Endometrium (tissue), 2 donors: ENCODE results near the gene ANKUB1.

Experiments
- FAIRE-seq: peaks from 2 replicates; lab custom pipeline; 2012; peaks lifted over from hg19 to GRCh38; lab: Jason Lieb, UNC
- donor health status: control.
- donor health status: control.

Gene ANKUB1

GRCh38 chr3:149753717-149754116, 38.6 kb downstream of the ANKUB1 start:
- no peak for FAIRE-seq

DNA sequence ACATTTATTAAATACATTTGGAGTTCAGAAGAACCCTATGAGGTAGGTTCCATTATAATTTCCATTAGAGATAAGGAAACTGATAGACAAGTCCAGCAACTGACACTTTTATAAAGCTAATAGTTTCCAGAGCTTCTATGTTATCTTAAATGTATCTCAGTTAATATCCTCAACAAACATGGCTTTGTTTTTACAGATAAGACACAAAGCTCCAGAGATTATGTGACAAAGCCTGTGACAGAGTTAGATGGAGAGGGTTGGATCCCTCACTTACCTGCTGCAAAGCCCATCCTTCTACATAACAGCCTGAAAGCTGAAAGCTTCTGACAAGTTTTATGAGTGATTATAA, 39.6 kb downstream of the ANKUB1 start:
- no peak for FAIRE-seq

DNA sequence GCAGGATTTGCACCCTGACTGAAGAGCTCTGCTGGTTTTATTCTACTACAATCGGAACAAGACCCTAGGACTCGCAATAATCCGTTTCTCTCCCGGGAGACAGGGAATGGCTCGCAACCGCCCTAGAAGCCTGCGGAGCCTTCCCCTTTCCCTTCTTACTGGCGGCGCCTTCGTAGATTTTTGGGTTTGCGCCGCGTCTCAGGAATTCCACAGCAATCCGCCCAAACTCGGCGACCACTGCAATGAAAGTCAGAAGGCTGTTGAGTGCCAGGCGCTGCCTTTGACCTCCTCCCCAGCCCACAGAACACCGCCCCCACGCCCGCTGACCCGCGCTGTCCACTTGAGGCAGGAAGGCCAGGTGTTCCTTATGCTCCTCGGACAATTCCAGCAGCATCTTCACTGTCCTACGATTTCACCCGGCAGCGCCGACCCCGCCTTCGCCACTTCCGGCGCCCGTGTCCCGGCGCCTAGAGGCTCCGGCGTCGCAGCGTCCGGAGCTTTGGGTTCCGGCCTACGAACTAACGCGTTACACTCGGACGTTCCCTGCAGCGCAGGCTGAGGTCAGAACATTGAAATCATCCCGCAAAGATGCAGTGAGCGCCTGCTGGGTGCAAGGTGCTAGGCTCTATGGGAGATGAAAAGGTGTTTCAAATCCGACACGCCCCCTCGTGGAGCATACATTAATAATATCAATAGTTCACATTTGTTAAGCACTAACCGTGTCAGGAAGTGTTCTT, 40.1 kb downstream of the ANKUB1 start, which contains the start of gene COMMD2:
TSS of gene COMMD2 (minus strand) at position 439 of the 737 bp plus-strand sequence. CDS start at position 394, 45 bp downstream.
- no peak for FAIRE-seq

DNA sequence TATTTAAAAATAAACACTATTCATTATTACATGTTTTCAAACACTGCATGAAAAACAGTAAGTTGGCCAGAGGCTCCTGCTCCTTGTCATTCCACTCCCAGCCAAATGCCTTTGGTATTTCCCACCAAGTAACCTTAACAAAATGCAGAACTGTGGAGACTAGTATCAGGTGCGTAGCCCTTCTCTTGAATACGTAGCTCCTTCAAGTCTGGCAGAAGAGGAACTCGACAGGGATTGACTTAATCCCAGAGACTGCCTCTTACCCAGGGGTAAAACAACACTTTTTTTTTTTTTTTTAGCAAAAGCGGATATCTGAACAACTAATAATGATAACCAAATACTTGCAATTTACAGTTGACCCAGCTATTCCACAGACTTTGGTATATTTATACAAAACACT, 40.8 kb downstream of the ANKUB1 start:
- FAIRE-seq: no peak

DNA sequence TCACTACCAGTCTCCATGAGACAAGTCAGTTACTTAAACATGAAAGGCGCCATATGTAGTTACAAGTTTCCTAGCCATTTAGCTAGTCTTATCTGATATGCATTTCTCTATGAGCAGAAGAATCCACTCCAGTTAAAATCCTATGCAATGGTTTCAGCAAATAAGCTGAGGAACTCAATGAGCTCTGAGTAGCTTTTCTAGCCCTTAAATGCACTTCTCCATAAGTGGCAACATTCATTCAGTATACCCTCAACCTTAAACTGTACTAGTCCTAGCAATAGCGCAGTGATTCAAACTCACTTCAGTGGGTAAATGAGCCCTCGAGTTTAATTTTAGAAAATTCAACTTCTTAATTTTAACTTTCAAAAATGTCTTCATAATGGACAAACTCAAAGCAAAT, 47.7 kb downstream of the ANKUB1 start:
- no peak for FAIRE-seq

DNA sequence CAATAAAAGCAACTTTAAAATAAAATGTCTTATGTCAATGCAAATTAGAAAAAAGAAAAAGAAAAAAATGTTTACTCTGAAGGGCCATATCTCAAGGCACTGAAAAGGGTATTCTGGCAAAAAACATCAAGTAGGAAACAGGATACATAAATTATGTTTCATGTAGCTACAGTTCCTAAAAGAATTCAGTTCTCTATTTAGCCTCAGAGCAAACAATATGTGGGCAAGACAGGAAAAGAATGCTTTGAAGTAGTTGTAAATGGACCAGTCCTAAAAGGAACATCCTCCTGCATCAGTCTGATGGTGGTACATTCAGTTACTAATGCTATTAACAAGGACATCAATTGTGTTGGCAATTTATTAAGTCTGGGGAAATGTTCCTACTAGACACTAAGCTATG, 48.2 kb downstream of the ANKUB1 start:
- no peak for FAIRE-seq

DNA sequence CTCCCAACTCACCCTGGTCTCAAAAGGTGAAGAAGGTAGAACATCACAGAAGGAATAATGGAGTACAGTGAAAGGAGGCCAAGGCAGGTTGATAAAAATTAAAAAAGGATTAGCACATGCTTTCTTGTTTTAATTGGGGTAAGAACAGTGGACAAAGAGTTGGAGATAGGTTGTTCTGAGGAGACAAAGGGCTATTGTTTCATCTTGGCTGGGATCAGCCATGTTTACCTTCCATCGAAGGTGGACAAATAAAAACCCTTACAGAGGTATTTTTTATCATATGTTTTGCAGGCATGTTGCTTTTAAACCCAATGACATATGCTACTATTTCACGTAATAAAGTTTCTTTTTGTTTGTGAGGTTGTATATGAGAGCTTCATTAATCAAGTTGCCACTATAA, 53.0 kb downstream of the ANKUB1 start:
- FAIRE-seq: no peak

GRCh38 chr3:149738876-149739275, 53.5 kb downstream of the ANKUB1 start:
- FAIRE-seq: no peak

DNA sequence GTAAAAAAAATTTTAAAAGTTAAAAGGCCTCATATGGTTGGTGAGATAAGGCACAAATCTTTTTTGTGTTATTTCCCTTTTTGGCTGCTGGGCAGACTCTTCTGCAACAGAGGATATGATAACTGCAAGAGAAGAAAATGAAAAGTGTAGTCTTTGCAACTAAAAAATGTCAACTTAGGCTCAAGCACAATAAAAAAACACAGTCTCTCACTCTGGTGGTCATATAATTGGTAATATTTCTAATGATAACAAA, 55.5 kb downstream of the ANKUB1 start:
- no peak for FAIRE-seq

- FAIRE-seq: no peak
Measured at GRCh38 chr3:149736175-149736952, 56.0 kb downstream of the ANKUB1 start.

- no peak for FAIRE-seq
Measured at GRCh38 chr3:149732234-149732633, 60.1 kb downstream of the ANKUB1 start.

DNA sequence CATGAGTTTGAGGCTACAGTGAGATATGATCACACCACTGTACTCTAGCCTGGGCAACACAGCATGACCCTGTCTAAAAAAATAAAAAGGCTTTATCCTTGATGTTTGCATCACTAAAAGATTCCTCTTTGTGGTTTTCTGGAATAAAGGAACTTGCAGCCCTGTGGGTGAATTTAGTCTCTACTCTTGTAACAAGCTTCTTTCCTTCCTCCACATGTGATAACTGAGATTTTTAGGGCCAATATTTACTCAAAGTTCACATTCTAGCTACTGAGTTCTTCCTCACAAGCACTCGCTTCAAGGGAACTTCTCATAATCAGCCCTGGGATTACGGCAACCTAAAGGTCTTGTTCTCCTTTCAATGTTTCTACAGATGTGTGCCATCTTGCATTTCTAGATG, 64.7 kb downstream of the ANKUB1 start:
- no peak for FAIRE-seq

DNA sequence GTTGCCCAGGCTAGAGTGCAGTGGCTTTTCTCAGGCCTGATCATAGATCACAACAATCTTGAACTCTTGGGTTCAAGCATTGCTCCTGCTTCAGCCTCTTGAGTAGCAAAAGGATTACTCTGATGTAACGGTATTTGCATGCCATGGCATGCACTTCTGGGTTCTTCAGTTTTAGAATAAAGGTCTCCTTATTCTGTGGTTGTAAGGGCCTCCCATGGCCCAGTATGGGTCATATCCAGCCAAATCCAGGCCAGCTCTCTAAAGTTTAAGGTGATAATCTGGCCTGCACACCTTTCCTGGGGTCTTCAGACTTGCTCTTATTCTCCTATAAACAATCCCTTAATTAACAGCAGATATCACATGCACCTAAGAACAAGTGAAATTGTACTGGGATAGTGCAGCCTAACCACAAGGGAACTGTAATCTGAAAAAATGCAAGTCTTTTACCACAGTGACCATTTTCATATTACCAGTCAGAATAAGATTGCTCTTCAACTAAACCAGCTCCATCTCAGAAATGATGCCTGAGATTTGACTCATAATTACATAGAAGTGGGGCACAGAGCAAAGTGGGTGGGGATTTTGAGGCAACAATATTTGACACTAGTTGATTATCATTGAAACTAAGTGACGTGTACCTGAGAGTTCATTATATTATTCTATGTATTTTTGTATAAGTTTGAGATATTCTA, 65.5 kb downstream of the ANKUB1 start:
- no peak for FAIRE-seq

- no peak for FAIRE-seq
Measured at GRCh38 chr3:149723781-149724180, 68.6 kb downstream of the ANKUB1 start.

DNA sequence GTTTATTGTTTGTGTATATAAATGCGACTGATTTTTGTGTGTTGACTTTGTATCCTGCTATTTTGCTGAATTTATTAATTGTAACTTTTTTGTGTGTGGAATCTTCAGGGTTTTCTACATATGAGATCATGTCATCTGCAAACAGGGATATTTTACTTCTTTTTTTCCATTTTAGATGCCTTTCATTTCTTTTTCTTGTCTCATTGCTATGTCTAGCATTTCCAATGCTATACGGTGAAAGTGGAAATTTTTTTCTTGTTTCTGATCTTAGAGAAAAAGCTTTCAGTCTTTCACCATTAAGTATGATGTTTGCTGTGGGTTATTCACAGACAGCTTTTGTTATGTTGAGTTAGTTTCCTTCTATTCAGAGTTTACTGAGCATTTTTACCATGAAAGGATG, 71.4 kb downstream of the ANKUB1 start:
- FAIRE-seq: no peak

DNA sequence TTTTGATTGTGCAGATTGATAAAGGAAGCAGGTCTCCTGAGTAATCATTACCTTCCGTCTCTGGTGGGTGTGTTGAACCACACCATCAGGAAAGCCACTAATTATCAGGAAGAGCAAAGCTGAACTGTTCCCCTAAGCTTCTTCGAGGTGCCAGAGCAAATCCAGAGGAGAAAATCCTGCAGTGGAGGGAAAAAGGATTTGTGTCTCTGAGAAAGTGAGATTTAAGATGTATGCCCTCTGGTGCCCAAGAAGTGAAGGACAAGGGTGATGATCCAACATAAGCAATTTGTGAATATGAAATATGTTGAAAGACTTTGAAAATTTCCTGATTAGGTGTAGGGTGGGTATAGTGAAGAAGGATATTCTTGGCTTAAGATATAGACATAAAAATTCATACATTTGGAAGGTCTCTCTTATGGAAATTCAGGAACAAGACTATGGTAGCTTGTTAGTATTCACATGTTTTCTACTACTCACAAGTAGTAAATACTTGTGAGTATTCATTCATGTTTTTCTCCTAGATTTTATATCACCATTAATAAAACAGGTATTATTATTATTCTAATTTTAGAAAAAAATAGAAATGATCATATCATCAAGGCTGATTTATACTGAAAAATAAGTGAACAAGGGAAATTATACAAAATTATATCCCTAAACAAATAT, 74.8 kb downstream of the ANKUB1 start:
- peak; percentile 93 for FAIRE-seq

- FAIRE-seq: no peak
Measured at GRCh38 chr3:149716984-149717383, 75.4 kb downstream of the ANKUB1 start.

GRCh38 chr3:149715247-149715646, 77.1 kb downstream of the ANKUB1 start:
- FAIRE-seq: no peak

DNA sequence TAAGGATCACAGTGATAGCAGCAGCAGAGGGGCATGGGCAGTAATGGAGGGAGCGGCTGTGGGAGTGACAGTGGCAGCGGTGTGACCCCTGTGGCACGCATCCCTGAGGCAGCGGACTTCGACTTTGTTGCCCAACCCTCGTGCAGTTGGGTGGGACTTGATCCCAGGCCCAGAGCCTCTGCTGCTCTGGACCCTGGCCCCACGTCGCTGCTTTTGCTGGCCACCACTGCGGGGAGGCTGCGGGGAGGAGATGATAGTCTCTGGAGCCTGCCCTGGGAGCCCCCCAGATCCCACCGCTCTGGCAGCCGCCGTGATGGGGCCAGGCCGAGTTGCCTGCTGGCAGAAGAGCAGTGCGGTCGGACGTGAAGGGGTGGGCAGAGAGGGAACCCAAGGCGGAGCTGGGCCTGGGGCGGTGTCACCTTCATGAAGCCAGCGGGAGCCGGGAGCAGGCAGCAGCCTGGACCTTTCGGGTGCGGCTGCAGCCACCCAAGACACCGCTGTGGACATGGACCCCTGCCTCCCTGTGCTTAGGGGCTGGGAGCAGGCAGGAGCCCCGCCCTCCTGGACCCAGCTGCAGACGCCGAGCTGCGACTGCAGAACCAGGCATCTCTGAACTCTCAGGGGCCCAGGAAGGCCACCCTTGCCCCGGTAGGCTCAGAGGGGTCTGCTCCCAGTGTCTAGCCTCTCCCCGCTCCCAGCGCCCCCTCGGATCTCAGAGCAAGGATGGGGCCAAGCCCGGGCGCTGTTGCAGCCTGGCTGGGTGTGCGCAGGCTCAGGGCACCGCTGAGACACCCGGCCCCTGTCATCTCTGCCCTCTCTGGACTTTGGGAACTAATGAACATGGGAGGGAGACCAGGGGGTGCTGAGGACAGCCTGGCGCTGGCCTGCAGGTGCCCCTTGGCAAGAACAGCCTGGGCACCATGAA, 78.4 kb downstream of the ANKUB1 start:
- no peak for FAIRE-seq
